HL-60 (cell line): Measurements from ENCODE around the gene CTIF.
A peak's percentile ranks its signal among the peaks of the same experiment; 100 is the strongest.

ENCODE experiments used
- DNase-seq, 2 experiments: peaks; one replicate each; pipeline ENCODE4 v3.0.0-alpha.2; 2010 to 2020; ENCODE audit warnings: low read depth in 1 of 2, low spot score in 1 of 2
- H3K27ac ChIP-seq: fragments of 250-450 bp; sonication (Bioruptor Pico); replicated peaks from 2 replicates; pipeline ENCODE4 v1.5.1; 2020; ENCODE audit warnings: mild to moderate bottlenecking, moderate library complexity
- H3K27me3 ChIP-seq: fragments of 250-450 bp; sonication (Bioruptor Pico); 2 replicates; pipeline ENCODE4 v1.5.1; 2021; ENCODE audit warnings: mild to moderate bottlenecking, moderate library complexity; ENCODE audit not compliant: insufficient read depth, poor library complexity, severe bottlenecking
- H3K4me3 ChIP-seq: replicated peaks from 2 replicates; pipeline ENCODE4 v1.5.1; 2011; ENCODE audit warnings: mild to moderate bottlenecking, control low read depth, low read length; ENCODE audit not compliant: insufficient read depth
- GABPA ChIP-seq: IDR thresholded peaks from 2 replicates; pipeline ENCODE4 v1.6.1; 2012; ENCODE audit warnings: low read depth
- POLR2AphosphoS5 ChIP-seq: IDR thresholded peaks from 2 replicates; pipeline ENCODE4 v1.6.1; 2012; ENCODE audit warnings: low read depth
- SPI1 ChIP-seq: IDR thresholded peaks from 2 replicates; pipeline ENCODE4 v1.6.1; 2012; ENCODE audit warnings: low read depth, mild to moderate bottlenecking, borderline replicate concordance
- TF ChIP-seq, protein P1 (sequence below): IDR thresholded peaks from 2 replicates; pipeline ENCODE4 v1.6.1; 2012; ENCODE audit warnings: low read depth; ENCODE audit not compliant: insufficient replicate concordance
- TF ChIP-seq, protein P2 (sequence below): IDR thresholded peaks from one replicate; pipeline ENCODE4 v1.5.1; 2011; ENCODE audit warnings: low read length, control low read depth, inconsistent platforms; ENCODE audit not compliant: insufficient read depth

Gene CTIF

DNA sequence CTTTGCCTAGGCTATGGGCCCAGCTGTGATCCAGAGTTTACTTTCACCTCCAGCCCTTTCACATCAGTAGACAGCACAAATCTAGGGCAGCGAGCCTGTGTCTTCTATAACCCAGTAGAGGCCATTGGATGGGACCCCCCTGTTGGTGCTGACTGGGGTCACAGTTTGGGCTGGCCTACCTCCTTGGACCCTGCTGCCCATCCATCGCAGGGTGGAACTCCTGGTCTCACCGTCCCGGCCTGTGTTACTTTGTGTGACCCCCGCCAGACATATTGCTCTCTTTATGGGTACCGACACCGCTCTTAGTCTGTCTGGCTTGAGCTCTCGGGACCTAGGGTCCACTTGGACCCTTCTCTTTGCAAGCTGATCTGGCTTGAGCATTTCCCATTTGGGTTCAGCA, 157.4 kb downstream of the CTIF start:
- H3K4me3 ChIP-seq, result no peak overlapping the region
- DNase-seq, result no peak
- TF ChIP-seq, protein P1, sequence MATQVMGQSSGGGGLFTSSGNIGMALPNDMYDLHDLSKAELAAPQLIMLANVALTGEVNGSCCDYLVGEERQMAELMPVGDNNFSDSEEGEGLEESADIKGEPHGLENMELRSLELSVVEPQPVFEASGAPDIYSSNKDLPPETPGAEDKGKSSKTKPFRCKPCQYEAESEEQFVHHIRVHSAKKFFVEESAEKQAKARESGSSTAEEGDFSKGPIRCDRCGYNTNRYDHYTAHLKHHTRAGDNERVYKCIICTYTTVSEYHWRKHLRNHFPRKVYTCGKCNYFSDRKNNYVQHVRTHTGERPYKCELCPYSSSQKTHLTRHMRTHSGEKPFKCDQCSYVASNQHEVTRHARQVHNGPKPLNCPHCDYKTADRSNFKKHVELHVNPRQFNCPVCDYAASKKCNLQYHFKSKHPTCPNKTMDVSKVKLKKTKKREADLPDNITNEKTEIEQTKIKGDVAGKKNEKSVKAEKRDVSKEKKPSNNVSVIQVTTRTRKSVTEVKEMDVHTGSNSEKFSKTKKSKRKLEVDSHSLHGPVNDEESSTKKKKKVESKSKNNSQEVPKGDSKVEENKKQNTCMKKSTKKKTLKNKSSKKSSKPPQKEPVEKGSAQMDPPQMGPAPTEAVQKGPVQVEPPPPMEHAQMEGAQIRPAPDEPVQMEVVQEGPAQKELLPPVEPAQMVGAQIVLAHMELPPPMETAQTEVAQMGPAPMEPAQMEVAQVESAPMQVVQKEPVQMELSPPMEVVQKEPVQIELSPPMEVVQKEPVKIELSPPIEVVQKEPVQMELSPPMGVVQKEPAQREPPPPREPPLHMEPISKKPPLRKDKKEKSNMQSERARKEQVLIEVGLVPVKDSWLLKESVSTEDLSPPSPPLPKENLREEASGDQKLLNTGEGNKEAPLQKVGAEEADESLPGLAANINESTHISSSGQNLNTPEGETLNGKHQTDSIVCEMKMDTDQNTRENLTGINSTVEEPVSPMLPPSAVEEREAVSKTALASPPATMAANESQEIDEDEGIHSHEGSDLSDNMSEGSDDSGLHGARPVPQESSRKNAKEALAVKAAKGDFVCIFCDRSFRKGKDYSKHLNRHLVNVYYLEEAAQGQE, result no peak
- TF ChIP-seq SPI1 (no peak), POLR2AphosphoS5 (no peak), GABPA (no peak)
- TF ChIP-seq, protein P2, sequence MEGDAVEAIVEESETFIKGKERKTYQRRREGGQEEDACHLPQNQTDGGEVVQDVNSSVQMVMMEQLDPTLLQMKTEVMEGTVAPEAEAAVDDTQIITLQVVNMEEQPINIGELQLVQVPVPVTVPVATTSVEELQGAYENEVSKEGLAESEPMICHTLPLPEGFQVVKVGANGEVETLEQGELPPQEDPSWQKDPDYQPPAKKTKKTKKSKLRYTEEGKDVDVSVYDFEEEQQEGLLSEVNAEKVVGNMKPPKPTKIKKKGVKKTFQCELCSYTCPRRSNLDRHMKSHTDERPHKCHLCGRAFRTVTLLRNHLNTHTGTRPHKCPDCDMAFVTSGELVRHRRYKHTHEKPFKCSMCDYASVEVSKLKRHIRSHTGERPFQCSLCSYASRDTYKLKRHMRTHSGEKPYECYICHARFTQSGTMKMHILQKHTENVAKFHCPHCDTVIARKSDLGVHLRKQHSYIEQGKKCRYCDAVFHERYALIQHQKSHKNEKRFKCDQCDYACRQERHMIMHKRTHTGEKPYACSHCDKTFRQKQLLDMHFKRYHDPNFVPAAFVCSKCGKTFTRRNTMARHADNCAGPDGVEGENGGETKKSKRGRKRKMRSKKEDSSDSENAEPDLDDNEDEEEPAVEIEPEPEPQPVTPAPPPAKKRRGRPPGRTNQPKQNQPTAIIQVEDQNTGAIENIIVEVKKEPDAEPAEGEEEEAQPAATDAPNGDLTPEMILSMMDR, result no peak
- no peak overlapping the region for H3K27ac ChIP-seq
- H3K27me3 ChIP-seq, result no peaks in the 10 kb centered on the region

- TF ChIP-seq, protein P2, result no peak
- TF ChIP-seq GABPA (no peak), POLR2AphosphoS5 (no peak), SPI1 (no peak)
- TF ChIP-seq, protein P1, result no peak
- H3K27me3 ChIP-seq, result no peaks in the 10 kb centered on the region
- H3K27ac ChIP-seq, result no peak overlapping the region
- no peak overlapping the region for H3K4me3 ChIP-seq
- DNase-seq, result no peak
Measured at GRCh38 chr18:48697441-48697840, 158.6 kb downstream of the CTIF start.

- peak overlapping the region; percentile 13; the same call in 1 of the 2 replicates for H3K27ac ChIP-seq
- peak in 1 of 2 experiments; percentile 80 for DNase-seq
Measured at GRCh38 chr18:48698707-48699106, 159.9 kb downstream of the CTIF start.

More at GRCh38 chr18:48698707-48699106, 159.9 kb downstream of the CTIF start:
- Histone ChIP-seq H3K4me3 (no peak overlapping the region), H3K27me3 (no peaks in the 10 kb centered on the region)
- TF ChIP-seq POLR2AphosphoS5 (no peak), SPI1 (peak; percentile 89), GABPA (no peak)
- TF ChIP-seq, protein P1, result no peak
- TF ChIP-seq, protein P2, result no peak
